HL-60/S4 treated with phorbol 12-myristate 13-acetate at 8.2 ng/mL for 4 days and 3 days (cell line): ENCODE results near the gene ISCU.
"Not testable (repeated sequence)": the region's sequence is repeated elsewhere in the genome, so short reads cannot be mapped to it uniquely, and the experiment has no call there.

Experiments
- in situ Hi-C: fragments of 300-500 bp; cut with MboI; formaldehyde crosslinking; loops from 2 replicates; pipeline ENCODE4 v1.15.0; 2022; ENCODE audit warnings: low sequenced_read_pairs

Gene ISCU

DNA sequence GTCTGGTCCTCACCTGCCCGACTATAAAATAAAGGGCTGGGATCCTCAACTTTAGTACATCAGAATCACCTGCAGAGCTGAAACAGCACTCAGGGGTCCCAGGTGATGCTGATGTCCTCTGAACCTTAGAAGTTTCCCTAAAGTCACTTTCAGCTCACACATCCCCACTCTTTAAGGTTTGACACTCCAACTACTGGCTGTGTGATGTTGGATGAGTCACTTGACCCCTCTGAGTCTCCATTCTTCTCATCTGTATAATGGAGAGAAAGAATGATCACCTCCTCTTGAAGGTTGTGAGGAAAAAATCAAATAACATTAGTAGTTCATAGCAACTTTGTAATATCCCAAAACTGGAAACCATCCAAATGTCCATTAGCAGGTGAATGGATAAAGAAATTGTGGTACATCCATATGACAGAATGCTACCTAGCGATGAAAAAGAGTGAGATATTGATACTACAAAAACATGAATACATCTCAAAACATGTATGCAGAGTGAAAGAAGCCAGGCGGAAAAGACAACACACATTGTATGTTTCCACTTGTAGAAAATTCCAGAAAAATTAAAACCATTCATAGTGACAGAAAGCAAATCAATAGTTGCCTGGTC, 22.2 kb downstream of the ISCU start:
- in situ Hi-C loops, result no loop called here

DNA sequence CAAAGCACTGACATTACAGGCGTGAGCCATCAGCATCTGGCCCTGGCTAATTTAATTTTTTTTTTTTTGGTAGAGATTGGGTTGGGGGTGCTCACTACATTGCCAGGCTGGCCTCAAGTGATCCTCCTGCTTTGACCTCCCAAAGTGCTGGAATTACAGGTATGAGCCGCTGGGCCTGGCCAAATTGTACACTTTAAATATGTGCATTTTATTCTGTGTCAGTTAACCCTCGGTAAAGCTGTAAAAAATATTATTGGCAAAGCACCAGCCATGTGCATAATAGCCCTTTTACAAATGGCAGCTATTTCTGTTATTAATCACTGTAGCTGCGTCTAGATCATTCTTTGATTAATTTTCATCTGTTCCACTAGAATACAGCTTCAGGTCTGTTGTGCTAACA, 23.5 kb downstream of the ISCU start:
- in situ Hi-C loops, result no loop called here

DNA sequence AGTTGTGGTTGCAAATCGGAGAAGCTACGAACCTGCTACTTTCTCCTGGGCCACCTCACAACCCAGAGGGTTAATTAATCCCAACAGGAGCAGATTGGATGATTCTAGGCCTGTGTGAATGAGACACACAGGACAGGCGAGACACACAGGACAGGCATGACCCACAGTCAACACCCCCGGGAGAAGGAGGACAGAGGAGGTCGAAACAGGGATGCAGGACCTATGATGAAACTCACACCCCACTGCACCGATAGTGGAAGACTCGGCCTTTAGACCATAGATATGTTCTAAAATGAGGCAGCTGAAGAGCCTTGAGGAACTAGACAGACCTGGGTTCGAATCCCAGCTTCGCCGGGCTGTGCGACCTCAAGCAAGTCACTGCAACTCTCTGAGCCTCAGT, 23.9 kb downstream of the ISCU start:
- in situ Hi-C loops, result no loop called here

DNA sequence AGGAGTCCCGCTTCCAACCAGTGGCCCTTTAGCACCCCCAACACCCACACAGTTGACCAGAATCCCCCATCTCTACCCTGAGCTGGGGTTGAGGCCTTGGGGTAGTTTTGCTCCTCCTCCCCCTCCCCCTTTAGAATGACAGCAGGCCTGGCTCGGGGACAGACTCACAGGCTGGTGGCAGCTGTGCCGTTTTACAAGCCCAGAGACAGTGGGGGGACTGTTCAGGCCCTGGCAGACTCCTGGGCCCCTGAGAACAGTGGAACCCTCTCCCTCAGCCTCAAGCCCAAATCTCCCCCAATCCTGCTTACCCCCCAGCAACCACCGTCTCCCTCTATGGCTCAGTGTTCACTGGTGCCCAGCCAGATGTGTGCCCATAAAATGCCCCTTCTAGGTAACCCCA, 25.4 kb downstream of the ISCU start:
- in situ Hi-C loops, result no loop called here

DNA sequence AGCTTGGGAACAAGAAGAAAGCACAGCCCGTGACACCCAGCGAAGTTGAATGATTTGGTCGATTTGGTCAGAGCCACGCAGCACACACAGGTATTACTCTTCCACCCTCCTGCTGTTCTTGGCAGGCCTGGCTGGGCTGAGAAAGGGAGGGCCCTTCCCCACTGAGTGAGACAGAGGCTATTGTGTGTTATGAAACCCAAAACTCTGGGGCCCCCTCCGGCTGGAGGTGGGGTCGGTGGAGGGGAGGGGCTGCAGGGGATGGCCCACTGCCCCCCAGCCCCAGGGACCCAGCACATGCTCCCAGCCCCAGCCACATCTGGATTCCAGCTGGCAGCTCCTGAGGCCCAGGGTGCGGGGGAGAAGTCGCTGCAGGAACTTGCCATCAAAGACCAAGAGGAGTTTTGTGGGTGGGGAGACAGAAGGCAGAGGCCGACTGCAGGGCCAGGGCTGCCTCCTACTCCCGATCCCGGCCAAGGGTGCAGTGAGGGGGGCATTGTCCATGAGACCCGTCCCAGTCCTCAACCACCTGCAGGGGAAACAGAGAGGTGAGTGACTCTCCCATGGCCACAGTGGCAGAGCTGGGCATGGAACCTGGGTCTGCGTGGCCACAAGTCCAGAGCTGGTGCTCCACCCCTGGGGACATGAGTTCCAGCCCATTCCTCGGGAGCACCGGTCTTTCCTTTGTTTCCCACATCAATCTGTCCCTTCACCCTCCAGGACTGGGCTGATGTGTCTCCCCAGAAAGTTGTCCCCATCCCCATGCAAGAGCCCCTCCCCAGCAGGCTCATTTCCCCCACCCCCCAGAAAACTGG, 26.8 kb downstream of the ISCU start:
- in situ Hi-C loops, result no loop called here

DNA sequence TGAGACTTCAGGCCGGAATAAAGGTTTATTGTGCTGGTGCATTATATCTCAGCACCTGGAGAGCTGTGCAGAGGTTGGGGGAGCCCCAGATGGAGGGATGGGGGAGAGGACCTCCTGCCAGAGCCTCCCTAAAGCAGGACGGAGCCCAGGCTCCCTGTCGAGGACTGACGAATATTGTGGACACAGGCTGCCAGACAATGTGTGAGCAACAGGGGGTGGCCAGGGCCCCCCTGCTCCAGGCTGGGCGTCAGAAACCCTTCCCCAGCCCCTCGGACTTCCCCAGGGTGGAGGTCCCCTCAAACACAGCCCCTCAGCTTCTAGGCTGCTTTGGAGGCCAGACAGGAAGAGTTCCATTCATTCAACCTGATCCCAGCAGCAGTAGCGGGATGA, 27.4 kb downstream of the ISCU start:
- in situ Hi-C loops, result no loop called here

DNA sequence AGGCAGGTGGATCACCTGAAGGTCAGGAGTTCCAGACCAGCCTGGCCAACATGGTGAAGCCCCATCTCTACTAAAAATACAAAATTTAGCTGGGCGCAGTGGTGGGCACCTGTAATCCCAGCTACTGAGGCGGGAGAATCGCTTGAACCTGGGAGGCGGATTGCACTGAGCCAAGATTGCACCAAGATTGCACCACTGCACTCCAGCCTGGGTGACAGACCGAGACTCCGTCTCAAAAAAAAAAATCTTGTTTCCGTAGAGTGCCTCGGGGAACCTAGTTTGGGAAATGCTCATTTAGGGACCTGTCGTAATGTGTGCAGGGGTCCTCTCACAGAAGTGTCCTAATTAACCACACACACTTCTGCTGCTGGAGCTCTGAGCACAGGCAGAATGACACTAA, 28.1 kb downstream of the ISCU start:
- in situ Hi-C loops, result not testable (repeated sequence)

DNA sequence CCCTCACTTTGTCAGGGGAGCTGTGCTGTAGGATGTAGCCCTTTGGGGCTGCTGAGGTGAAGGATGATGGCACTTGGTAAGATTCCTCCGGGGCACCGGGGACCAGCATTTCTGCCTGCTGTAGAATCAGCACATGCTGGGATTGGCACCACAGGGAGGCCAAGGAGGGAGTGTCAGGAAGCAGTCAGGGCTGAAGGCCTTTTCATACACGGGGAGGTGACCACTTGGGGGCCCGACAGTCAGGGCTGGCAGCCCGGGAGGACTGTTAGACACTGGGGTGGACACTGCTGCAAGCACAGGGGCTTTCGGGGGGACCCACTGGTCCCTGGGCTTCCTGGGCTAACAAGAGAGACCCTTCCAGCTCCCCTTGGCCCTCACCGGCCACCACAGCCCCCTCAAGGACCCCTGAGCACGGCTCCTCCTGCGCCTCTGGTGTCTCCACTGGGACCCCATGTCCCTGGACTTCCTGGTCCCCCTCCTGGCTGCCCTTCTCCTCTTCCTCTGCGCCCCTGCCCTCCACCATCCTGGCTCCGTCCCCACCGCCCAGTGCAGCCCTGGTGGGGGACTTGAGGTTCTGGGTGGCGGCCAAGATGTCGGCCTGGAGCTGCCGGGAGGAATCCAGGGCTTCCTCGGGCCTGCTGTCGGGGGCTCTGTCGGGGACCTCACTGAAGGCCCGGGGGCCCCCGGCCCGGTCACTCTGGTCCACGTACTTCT, 29.0 kb downstream of the ISCU start:
- in situ Hi-C loops, result no loop called here

DNA sequence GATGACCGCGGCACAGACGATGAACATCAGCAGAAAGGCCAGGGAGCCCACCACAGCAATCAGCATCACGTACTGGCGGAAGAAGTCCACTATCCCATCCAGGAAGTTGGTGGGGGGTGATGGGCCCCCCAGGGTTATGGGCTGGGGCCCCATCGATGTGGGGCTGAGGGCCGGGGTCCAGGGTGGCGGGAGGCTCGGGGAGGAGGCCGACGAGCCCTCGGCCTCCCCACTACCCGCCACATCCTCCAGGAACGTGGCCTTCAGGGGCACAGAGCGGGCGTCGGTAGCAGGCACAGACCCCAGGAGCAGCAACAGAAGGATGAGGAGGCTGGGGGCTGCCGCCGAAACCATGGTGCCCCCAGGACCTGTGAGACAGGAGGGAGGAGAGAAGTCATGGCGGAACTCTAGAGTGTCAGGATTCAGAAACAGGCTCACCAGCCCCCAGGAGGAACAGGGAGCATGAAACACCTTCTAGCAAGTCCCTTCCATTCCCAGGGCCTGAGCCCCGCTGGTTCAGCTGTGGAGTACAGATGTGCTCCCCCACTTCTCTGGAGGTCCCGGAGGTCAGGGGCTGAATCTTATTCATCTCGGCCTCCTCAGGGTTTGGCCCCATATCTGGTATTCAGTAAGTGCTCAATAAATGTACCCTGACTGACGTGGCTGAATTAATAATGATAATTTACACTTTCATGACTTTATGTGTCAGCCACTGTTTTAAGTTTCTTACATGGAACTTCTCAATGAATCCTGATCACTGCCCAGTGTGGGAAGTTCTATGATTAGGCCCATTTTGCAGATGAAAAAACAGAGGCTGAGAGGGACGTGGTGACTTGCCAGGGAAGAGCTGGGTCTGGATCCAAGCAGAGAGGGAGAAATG, 29.9 kb downstream of the ISCU start:
- in situ Hi-C loops, result no loop called here

DNA sequence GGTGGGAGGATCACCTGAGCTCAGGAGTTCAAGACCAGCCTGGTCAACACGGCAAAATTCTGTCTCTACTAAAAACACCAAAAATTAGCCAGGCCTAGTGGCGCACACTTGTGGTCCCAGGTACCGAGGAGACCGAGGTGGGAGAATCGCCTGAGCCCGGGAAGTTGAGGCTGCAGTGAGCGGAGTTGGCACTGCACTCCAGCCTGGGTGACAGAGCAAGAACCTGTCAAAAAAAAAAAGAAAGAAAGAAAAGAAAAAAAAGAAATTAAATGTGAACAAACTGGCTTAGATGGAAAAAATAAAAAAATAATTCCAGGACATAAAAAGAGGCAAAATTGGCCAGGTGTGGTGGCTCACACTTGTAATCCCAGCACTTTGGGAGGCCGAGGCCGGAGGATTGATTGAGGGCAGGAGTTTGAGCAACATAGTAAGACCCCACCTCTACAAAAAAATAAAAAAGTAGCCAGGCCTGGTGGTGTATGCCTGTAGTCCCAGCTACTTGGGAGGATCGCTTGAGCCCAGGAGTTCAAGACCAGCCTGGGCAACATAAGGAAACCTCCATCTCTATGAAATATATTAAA, 32.0 kb downstream of the ISCU start:
- in situ Hi-C loops, result no loop called here

DNA sequence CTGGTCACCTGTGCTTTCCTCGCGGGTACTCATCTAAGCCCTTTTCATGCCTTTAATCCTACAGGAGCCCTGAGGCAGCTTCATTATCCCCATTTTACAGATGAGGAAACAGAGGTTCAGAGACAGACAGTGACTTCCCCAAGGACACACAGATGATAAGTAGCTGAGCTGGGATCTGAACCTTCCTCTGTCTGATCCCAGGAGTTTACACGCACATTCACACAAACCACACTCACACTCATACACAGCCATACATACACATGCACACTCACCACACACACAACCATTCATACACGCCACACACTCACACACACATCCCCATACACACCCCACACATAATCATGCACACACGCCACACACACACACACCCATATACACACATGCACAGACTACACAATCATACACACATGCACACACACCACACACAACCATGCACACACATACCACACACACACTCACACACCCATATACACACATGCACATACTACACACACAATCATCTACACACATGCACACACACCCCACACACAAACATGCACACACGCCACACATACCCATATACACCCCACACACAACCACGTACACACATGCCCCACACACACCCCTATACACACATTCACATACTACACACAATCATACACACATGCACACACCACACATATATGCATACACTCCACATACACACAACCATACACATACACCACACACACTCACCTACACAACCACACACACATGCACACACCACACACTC, 32.7 kb downstream of the ISCU start:
- in situ Hi-C loops, result no loop called here

DNA sequence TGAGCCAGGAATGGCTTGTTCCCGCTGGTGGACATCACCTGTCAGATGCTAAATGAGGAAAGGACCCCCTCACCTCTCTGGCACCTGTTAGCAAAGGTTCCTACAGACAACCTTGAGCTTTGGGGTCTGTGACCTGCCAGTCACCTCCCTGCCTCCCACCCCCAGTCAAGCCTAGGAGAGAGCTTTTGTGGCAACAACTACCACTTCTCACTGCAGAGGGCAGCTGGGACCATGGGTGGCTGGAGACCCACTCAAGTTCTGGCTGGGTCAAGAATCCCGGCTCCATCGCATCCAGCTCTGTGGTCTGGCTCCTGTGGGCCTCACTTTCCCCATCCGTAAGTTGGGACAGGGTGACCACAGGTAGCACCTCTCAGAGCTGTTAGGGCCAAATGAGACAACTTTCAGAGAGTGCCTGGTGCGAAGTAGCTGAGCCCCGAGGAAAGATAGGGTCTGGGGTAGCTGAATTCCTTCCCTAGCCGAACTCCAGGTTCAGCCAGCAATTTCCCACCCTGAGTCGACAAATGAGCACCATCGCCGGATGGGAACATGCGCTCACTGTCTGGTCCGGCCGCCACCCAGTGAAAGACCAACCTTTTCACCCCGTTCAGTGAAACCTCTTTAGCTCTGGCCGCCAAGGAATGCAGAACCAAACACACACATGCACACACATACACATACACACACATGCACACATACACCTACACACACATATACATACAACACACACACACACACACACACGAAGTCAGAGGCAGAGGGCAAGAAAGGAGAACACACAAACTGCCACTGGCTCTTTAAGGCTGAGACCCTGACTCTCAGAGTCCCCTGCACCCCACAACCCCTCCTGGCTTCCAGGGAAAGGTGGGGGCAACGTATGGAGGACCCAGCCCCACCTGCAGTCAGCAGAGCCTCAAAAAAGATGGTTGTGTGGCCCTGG, 33.6 kb downstream of the ISCU start:
- in situ Hi-C loops, result no loop called here

DNA sequence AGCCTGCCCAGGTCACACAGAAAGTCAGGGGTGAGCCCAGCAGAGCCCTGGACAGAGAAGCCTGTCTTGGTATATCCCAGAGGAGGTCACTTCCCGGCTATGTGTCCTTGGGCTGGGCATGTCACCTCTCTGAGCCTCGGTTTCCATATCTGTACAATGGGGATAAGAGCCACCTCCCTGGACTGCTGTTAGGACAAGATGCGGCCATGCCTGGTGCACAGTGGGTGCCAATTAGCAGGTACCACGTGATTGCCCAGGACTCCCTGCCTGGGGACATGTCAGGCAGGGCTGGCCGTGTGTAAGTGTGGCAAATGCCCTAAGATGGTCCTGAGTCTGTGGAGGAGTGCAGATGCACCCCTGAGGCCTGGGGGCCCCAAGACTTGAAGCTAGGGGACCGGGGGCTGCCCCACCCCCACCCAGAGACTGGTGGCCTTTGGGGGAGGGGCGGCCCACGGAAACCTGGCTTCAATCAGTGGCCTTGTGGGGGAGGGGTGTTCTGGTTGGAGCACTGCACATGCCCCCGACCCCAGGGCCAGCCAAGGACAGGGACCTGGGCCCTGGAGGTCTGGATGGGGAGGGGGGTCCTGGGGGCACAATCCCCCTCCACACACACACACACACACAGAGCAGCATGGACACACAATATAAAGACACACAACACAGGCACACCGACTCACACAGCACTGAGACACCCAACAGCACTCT, 34.6 kb downstream of the ISCU start:
- in situ Hi-C loops, result no loop called here

DNA sequence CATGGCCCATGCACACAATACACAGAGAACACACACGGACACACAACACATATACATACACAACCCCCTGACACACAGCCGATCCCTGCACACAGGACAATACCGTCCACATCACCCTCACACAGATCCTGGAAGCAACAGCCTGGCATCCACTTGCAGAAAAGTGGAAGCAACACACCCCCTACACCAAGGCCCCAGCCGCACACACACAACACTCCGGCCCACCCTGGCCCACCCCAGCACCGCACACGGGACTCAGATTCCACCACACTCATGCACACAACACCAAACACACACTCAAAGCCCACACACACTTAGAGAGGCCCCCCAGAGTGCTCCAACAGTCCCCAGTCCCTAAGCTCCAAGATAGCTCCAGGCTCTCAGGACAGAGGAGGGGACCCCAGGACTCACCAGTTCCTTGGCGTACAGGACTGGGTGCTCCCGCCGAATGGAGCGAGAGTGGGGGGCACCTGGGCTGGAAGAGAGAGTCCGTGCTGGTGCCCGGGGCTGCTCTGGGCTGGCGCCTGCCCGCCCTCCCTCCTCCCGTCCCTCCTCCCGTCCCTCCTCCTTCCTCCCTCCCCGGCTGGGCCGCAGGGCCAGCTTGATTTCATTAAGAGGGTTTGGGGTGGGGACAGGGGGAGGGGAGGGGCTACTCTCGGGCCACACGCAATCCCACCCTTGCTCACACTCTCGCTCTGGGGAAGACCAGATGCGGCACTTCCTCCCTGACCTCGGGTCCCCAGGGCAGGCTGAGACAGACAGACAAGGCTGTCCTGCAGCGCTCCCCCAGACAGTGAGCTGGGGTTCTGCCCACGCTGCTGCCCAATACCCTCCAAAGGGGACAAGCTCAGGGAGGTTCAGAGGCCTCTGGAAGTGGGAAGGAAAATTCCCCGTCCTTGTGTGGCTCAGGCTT, 35.4 kb downstream of the ISCU start, which contains the start of gene TMEM119:
Gene TMEM119 (minus strand): TSS at position 526 of the 913 bp plus-strand sequence. CDS start 5,701 bp downstream, outside the sequence.
- in situ Hi-C loops, result no loop called here

DNA sequence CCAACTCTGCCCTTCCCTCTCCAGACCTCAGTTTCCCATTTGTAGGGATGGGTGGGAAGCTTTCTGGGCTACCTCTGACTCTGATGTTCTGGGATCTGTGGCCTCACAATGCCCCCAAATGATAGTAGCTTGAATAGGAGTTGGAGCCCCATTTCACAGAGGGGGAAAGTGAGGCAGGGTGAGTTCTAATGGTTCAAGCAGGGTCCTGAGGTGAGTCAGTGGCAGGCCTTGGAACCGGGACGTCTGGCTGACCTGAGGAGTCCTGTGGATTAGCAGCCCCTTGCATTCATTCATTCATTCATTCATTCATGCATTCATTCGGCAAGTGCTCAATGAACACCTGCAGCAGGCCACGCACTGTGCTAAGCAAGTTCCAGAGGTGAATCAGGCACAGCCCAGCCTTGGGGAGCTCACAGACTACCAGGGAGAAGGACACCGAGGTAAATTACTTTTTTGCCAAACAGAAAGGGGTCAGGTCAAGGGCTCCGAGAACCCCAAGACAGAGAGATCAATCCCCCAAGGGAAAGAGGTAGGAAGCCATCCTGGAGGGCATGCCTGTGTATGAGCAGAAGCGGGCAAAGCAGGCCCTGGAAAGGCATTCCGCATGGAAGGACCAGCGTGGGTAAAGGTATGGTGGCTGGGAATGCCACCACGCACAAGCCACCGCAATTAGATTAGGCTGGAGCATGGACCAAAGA, 36.3 kb downstream of the ISCU start:
- in situ Hi-C loops, result no loop called here

DNA sequence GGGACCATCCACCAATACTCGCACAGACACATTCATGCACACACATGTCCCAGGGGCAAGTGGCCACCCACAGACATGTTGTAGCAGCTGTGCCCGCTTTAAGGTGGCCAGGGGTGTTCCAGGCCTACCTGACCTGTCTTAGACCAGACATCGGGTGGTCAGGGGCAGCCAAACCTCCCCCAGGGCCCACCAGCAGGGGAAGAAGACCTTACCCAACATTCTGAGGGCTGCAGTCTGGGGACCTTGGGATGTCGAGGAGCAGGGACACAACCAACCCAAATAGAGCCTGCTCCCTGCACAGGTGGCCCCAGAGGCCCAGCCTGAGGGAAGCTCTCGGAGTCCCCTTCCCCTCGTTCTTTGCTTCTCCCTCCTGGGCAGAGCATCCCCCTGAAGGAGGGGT, 37.1 kb downstream of the ISCU start:
- in situ Hi-C loops, result no loop called here
